Choroid plexus epithelial cell (primary cell): Measurements from ENCODE around the gene GNA12.

Experiments
- DNase-seq: peaks from one replicate; pipeline ENCODE4 v3.0.0-alpha.2; 2010; ENCODE audit warnings: low read depth
- H3K4me3 ChIP-seq: 2 replicates; pipeline ENCODE4 v1.5.1; 2011; ENCODE audit warnings: low read depth, mild to moderate bottlenecking, control low read depth, low read length, moderate library complexity
- CTCF ChIP-seq: conservative IDR thresholded peaks from 2 replicates; pipeline ENCODE4 v1.5.1; 2011; ENCODE audit warnings: low read depth, mild to moderate bottlenecking, control low read depth, inconsistent platforms, low read length, moderate library complexity

Gene GNA12

GRCh38 chr7:2804227-2804763, 39.8 kb downstream of the GNA12 start:
- TF ChIP-seq CTCF: peak; percentile 2
- no peak for DNase-seq

GRCh38 chr7:2803755-2804154, 40.4 kb downstream of the GNA12 start:
- DNase-seq: no peak
- H3K4me3 ChIP-seq: no peak overlapping the region
- TF ChIP-seq CTCF: no peak

More at GRCh38 chr7:2804227-2804763, 39.8 kb downstream of the GNA12 start:
- no peak overlapping the region for H3K4me3 ChIP-seq

GRCh38 chr7:2803342-2803692, 40.8 kb downstream of the GNA12 start:
- no peak overlapping the region for H3K4me3 ChIP-seq
- no peak for DNase-seq
- no peak for TF ChIP-seq CTCF

GRCh38 chr7:2802504-2803341, 41.4 kb downstream of the GNA12 start:
- peak; percentile 69 for DNase-seq
- H3K4me3 ChIP-seq: peak overlapping the region; percentile 9
- no peak for TF ChIP-seq CTCF

- H3K4me3 ChIP-seq: no peak overlapping the region
- no peak for TF ChIP-seq CTCF
- DNase-seq: peak; percentile 75
Observed at GRCh38 chr7:2802101-2802500, 42.0 kb downstream of the GNA12 start.

- H3K4me3 ChIP-seq: no peak overlapping the region
- DNase-seq: peak; percentile 92
- no peak for TF ChIP-seq CTCF
Observed at GRCh38 chr7:2800931-2801688, 43.0 kb downstream of the GNA12 start.
